SK-N-SH (cell line): ENCODE data around the gene MICU2. TPM values are rescaled to one million over a fixed set of nuclear protein-coding genes. Genes with fewer than 3 reads are reported as not detected.

Experiments used
- CTCF ChIA-PET: fragments of 300-600, 350-600 bp; formaldehyde crosslinking; extraction: SDS; loops from one replicate; lab custom pipeline; 2021; lab: Yijun Ruan, JAX
- POLR2A ChIA-PET: fragments of 350-600 bp; sonication (Branson Sonifier 250); formaldehyde crosslinking; extraction: SDS; loops from one replicate; lab custom pipeline; 2020; ENCODE audit warnings: antibody characterized with exemption, inconsistent platforms; lab: Yijun Ruan, JAX
- DNase-seq: peaks from one replicate; pipeline ENCODE4 v3.0.0; 2012
- H2AFZ ChIP-seq: fragments of 200-600 bp; sonication (generic); 2 replicates; pipeline ENCODE4 v1.8.1; 2016; ENCODE audit warnings: antibody characterized with exemption, mild to moderate bottlenecking, low read depth
- H3F3A ChIP-seq: fragments of 200-600 bp; sonication (generic); replicated peaks from 2 replicates; pipeline ENCODE3; 2016; ENCODE audit warnings: antibody characterized with exemption, mild to moderate bottlenecking; ENCODE audit not compliant: insufficient read depth
- H3K27ac ChIP-seq, 2 experiments: fragments of 200-500 bp in 1 of 2; fragments of 200-600 bp in 1 of 2; sonication (Bioruptor generic) in 1 of 2; sonication (generic), shearing (Covaris generic) in 1 of 2; 2 replicates each; pipeline versions ENCODE4 v1.5.1 to v1.6.1; 2014 to 2016; ENCODE audit warnings: low read depth in 2 of 2, inconsistent platforms in 1 of 2, low read length in 1 of 2, mild to moderate bottlenecking in 1 of 2, mixed read lengths in 1 of 2
- H3K27me3 ChIP-seq: fragments of 200-600 bp; sonication (generic), shearing (Covaris generic); 2 replicates; pipeline ENCODE4 v1.6.1; 2016; ENCODE audit warnings: mixed run types; ENCODE audit not compliant: insufficient read depth
- H3K36me3 ChIP-seq, 2 experiments: fragments of 200-500 bp in 1 of 2; fragments of 200-600 bp in 1 of 2; sonication (Bioruptor generic) in 1 of 2; sonication (generic) in 1 of 2; replicated peaks in 1 of 2; 2 replicates each; pipeline versions ENCODE3 to v1.5.1; 2014 to 2016; ENCODE audit warnings: low read length in 1 of 2, mild to moderate bottlenecking in 1 of 2; ENCODE audit not compliant: insufficient read depth in 2 of 2, control insufficient read depth in 1 of 2
- H3K4me1 ChIP-seq, 2 experiments: fragments of 200-500 bp in 1 of 2; fragments of 200-600 bp in 1 of 2; sonication (Bioruptor generic) in 1 of 2; sonication (generic), shearing (Covaris generic) in 1 of 2; 2 replicates each; pipeline versions ENCODE4 v1.5.1 to v1.6.1; 2014 to 2016; ENCODE audit warnings: low read depth in 1 of 2, low read length in 1 of 2, mixed run types in 1 of 2; ENCODE audit not compliant: insufficient read depth in 2 of 2, control insufficient read depth in 1 of 2
- H3K4me2 ChIP-seq: fragments of 200-600 bp; sonication (generic), shearing (Covaris generic); 2 replicates; pipeline ENCODE4 v1.6.1; 2017; ENCODE audit warnings: mixed run types
- H3K4me3 ChIP-seq, 2 experiments: fragments of 200-500 bp in 1 of 2; fragments of 200-600 bp in 1 of 2; sonication (Bioruptor generic) in 1 of 2; sonication (generic), shearing (Covaris generic) in 1 of 2; 2 replicates each; pipeline versions ENCODE4 v1.5.1 to v1.8.1; 2014 to 2016; ENCODE audit warnings: low read depth in 2 of 2, inconsistent platforms in 1 of 2, low read length in 1 of 2, mild to moderate bottlenecking in 1 of 2, mixed read lengths in 1 of 2, moderate library complexity in 1 of 2
- H3K79me2 ChIP-seq: fragments of 200-600 bp; sonication (generic); 2 replicates; pipeline ENCODE4 v1.8.1; 2017; ENCODE audit warnings: mild to moderate bottlenecking; ENCODE audit not compliant: insufficient read depth
- H3K9ac ChIP-seq: fragments of 200-600 bp; sonication (generic); 2 replicates; pipeline ENCODE4 v1.6.1; 2017; ENCODE audit warnings: mixed run types
- H3K9me2 ChIP-seq: fragments of 200-600 bp; sonication (generic); 2 replicates; pipeline ENCODE4 v1.6.1; 2017; ENCODE audit warnings: mixed run types
- H3K9me3 ChIP-seq: fragments of 200-600 bp; sonication (generic); 2 replicates; pipeline ENCODE4 v1.6.1; 2017; ENCODE audit warnings: mixed run types, mild to moderate bottlenecking, moderate library complexity
- H4K20me1 ChIP-seq: fragments of 200-600 bp; sonication (generic); 2 replicates; pipeline ENCODE4 v1.6.1; 2017; ENCODE audit warnings: mild to moderate bottlenecking, mixed run types; ENCODE audit not compliant: insufficient read depth
- EP300 ChIP-seq, 2 experiments: IDR thresholded peaks; 2 replicates each; pipeline versions ENCODE4 v1.4.0 to v1.6.1; 2012; ENCODE audit warnings: borderline replicate concordance in 1 of 2, low read depth in 1 of 2, low read length in 1 of 2
- EZH2phosphoT487 ChIP-seq: fragments of 200-600 bp; sonication (generic); IDR thresholded peaks from 2 replicates; pipeline ENCODE4 v1.6.1; 2017; ENCODE audit warnings: low read depth, mixed run types, mild to moderate bottlenecking, antibody characterized with exemption, moderate library complexity, borderline replicate concordance
- FOSL2 ChIP-seq: IDR thresholded peaks from 2 replicates; pipeline ENCODE4 v1.4.0; 2012; ENCODE audit warnings: low read depth, mild to moderate bottlenecking, moderate library complexity, borderline replicate concordance
- FOXJ3 ChIP-seq: sonication (generic); formaldehyde crosslinking; IDR thresholded peaks from 2 replicates; pipeline ENCODE4 v1.5.1; 2020; ENCODE audit warnings: mild to moderate bottlenecking, missing genetic modification reagents
- JUND ChIP-seq: IDR thresholded peaks from 2 replicates; pipeline ENCODE4 v1.4.0; 2012
- MXI1 ChIP-seq: IDR thresholded peaks from 2 replicates; pipeline ENCODE4 v1.6.1; 2012; ENCODE audit warnings: mild to moderate bottlenecking, low read depth, low read length, improper control_type of control experiment
- NFIC ChIP-seq: IDR thresholded peaks from 2 replicates; pipeline ENCODE4 v1.4.0; 2012; ENCODE audit warnings: borderline replicate concordance
- NRF1 ChIP-seq: IDR thresholded peaks from 2 replicates; pipeline ENCODE4 v1.6.1; 2012; ENCODE audit warnings: low read depth, mild to moderate bottlenecking, low read length
- POLR2AphosphoS5 ChIP-seq: IDR thresholded peaks from 2 replicates; pipeline ENCODE4 v1.6.1; 2012; ENCODE audit warnings: low read depth, low read length
- RCOR1 ChIP-seq: fragments of 150-350 bp; IDR thresholded peaks from 2 replicates; pipeline ENCODE4 v1.6.1; 2017; ENCODE audit warnings: antibody characterized with exemption, low read length
- TAF1 ChIP-seq: IDR thresholded peaks from 2 replicates; pipeline ENCODE4 v1.6.1; 2012; ENCODE audit warnings: low read depth, mild to moderate bottlenecking, low read length, moderate library complexity, borderline replicate concordance
- TCF12 ChIP-seq: IDR thresholded peaks from 2 replicates; pipeline ENCODE4 v1.4.0; 2012
- TEAD4 ChIP-seq: IDR thresholded peaks from 2 replicates; pipeline ENCODE4 v1.4.0; 2012; ENCODE audit warnings: mild to moderate bottlenecking, borderline replicate concordance; ENCODE audit not compliant: insufficient read depth
- WGBS: methylation state at CpG from one replicate; pipeline ENCODE4 v1.1.6; 2017; ENCODE audit warnings: low lambda C conversion rate; 5-methylcytosine and 5-hydroxymethylcytosine counted together
- polyA plus RNA-seq, 3 experiments: library from polyadenylated mRNA; depleted of rRNA; stranded (reverse); fragments of >200 nt; gene quantifications; 2 replicates each; pipeline ENCODE4 v1.2.3, GENCODE V29; 2012
- TF ChIP-seq, protein P1 (sequence below): fragments of 200-600 bp; sonication (generic); IDR thresholded peaks from 2 replicates; pipeline ENCODE4 v1.6.1; 2017; ENCODE audit warnings: antibody characterized with exemption, mild to moderate bottlenecking, moderate library complexity
- TF ChIP-seq, protein P2 (sequence below): IDR thresholded peaks from 2 replicates; pipeline ENCODE4; 2012
- TF ChIP-seq, protein P3 (sequence below): IDR thresholded peaks from 2 replicates; pipeline ENCODE4 v1.4.0; 2012; ENCODE audit warnings: low read depth
- TF ChIP-seq, protein P4 (sequence below): IDR thresholded peaks from 2 replicates; pipeline ENCODE4 v1.4.0; 2012; ENCODE audit warnings: low read depth, borderline replicate concordance
- TF ChIP-seq, protein P5 (sequence below): IDR thresholded peaks from 2 replicates; pipeline ENCODE4 v1.4.0; 2012; ENCODE audit warnings: low read depth, borderline replicate concordance
- TF ChIP-seq, protein P6 (sequence below): fragments of 150-350 bp; IDR thresholded peaks from 2 replicates; pipeline ENCODE4 v1.6.1; 2017; ENCODE audit warnings: antibody characterized with exemption, low read length, low read depth, borderline replicate concordance

MICU2 gene
- polyA plus RNA-seq, 1 of the 3 experiments (the other 2 are of a cell fraction): 46.4 TPM

DNA sequence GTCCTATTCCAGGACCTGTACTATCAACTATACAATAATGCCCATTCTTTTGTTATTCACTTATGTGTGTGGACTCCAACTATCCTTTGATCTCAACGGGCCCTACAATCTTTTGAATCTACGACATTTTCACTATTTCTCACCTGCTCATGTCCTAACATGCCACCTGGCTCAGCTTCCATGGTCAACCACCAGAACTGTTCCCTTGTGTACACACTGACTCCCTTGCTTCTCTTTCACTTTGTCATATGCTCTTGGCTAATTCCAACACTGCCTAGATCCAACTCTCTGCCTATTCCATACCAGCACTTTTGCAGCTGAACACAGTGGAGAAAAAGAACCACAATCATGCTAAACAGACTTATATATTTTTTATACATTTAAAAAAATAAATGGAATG, 53.1 kb downstream of the MICU2 start:
- WGBS: 98% methylated on average over 2 of the region's 2 CpGs
- CTCF ChIA-PET: interaction anchor here (1.6 kb wide), 1 partner anchor 87 kb away, joined by 6 read pairs; no protein-coding TSS in a partner anchor

More for the DNA sequence above, 53.1 kb downstream of the MICU2 start:
- Histone ChIP-seq H3K9me3 (no peaks in the 10 kb centered on the region), H3K36me3 (peaks cover 0 to 5% of the 10 kb centered on the region in 2 experiments), H3K27ac (no peak overlapping the region), H3K79me2 (no peaks in the 10 kb centered on the region; the same call in 1 of the 2 replicates), H3K4me1 (no peaks in the 10 kb centered on the region), H3K27me3 (no peaks in the 10 kb centered on the region), H2AFZ (no peak overlapping the region), H4K20me1 (no peaks in the 10 kb centered on the region), H3K4me2 (no peak overlapping the region), H3K9ac (no peak overlapping the region), H3F3A (no peaks in the 10 kb centered on the region), H3K9me2 (no peaks in the 10 kb centered on the region), H3K4me3 (no peak overlapping the region)
- no peak for DNase-seq
- TF ChIP-seq, protein P1, sequence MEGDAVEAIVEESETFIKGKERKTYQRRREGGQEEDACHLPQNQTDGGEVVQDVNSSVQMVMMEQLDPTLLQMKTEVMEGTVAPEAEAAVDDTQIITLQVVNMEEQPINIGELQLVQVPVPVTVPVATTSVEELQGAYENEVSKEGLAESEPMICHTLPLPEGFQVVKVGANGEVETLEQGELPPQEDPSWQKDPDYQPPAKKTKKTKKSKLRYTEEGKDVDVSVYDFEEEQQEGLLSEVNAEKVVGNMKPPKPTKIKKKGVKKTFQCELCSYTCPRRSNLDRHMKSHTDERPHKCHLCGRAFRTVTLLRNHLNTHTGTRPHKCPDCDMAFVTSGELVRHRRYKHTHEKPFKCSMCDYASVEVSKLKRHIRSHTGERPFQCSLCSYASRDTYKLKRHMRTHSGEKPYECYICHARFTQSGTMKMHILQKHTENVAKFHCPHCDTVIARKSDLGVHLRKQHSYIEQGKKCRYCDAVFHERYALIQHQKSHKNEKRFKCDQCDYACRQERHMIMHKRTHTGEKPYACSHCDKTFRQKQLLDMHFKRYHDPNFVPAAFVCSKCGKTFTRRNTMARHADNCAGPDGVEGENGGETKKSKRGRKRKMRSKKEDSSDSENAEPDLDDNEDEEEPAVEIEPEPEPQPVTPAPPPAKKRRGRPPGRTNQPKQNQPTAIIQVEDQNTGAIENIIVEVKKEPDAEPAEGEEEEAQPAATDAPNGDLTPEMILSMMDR: no peak
- TF ChIP-seq EZH2phosphoT487: no peak
- no peak for TF ChIP-seq MXI1
- TF ChIP-seq, protein P2, sequence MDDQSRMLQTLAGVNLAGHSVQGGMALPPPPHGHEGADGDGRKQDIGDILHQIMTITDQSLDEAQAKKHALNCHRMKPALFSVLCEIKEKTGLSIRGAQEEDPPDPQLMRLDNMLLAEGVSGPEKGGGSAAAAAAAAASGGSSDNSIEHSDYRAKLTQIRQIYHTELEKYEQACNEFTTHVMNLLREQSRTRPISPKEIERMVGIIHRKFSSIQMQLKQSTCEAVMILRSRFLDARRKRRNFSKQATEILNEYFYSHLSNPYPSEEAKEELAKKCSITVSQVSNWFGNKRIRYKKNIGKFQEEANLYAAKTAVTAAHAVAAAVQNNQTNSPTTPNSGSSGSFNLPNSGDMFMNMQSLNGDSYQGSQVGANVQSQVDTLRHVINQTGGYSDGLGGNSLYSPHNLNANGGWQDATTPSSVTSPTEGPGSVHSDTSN: no peak
- no peak for TF ChIP-seq RCOR1
- no peak for TF ChIP-seq TEAD4
- TF ChIP-seq, protein P3, sequence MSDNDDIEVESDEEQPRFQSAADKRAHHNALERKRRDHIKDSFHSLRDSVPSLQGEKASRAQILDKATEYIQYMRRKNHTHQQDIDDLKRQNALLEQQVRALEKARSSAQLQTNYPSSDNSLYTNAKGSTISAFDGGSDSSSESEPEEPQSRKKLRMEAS: no peak
- TF ChIP-seq NRF1: no peak
- TF ChIP-seq POLR2AphosphoS5: no peak
- no peak for TF ChIP-seq FOSL2
- no peak for TF ChIP-seq JUND
- no peak for TF ChIP-seq NFIC
- TF ChIP-seq, protein P4, sequence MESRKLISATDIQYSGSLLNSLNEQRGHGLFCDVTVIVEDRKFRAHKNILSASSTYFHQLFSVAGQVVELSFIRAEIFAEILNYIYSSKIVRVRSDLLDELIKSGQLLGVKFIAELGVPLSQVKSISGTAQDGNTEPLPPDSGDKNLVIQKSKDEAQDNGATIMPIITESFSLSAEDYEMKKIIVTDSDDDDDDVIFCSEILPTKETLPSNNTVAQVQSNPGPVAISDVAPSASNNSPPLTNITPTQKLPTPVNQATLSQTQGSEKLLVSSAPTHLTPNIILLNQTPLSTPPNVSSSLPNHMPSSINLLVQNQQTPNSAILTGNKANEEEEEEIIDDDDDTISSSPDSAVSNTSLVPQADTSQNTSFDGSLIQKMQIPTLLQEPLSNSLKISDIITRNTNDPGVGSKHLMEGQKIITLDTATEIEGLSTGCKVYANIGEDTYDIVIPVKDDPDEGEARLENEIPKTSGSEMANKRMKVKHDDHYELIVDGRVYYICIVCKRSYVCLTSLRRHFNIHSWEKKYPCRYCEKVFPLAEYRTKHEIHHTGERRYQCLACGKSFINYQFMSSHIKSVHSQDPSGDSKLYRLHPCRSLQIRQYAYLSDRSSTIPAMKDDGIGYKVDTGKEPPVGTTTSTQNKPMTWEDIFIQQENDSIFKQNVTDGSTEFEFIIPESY: no peak
- TF ChIP-seq TAF1: no peak
- no peak for TF ChIP-seq FOXJ3 (CRISPR knock-in tag)
- TF ChIP-seq, protein P5, sequence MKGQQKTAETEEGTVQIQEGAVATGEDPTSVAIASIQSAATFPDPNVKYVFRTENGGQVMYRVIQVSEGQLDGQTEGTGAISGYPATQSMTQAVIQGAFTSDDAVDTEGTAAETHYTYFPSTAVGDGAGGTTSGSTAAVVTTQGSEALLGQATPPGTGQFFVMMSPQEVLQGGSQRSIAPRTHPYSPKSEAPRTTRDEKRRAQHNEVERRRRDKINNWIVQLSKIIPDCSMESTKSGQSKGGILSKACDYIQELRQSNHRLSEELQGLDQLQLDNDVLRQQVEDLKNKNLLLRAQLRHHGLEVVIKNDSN: no peak
- TF ChIP-seq, protein P6, sequence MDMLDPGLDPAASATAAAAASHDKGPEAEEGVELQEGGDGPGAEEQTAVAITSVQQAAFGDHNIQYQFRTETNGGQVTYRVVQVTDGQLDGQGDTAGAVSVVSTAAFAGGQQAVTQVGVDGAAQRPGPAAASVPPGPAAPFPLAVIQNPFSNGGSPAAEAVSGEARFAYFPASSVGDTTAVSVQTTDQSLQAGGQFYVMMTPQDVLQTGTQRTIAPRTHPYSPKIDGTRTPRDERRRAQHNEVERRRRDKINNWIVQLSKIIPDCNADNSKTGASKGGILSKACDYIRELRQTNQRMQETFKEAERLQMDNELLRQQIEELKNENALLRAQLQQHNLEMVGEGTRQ: no peak
- TF ChIP-seq TCF12: no peak
- TF ChIP-seq EP300 (IDR thresholded peaks at IDR 0.05; ENCODE audit: borderline replicate concordance in 1 of 2, low read depth in 1 of 2, low read length in 1 of 2): no peak
- POLR2A ChIA-PET: no interaction called here
